ACC112 (cell line): ENCODE results near the gene AJAP1.

Experiments used
- H2AFZ ChIP-seq: fragments of 200-600 bp; sonication (generic); one replicate; pipeline ENCODE4 v1.6.0; 2017; ENCODE audit warnings: antibody characterized with exemption, low read length; ENCODE audit not compliant: unreplicated experiment
- H3K27ac ChIP-seq: fragments of 200-600 bp; sonication (generic); 2 replicates; pipeline ENCODE4 v1.5.1; 2014; ENCODE audit warnings: low read depth, mild to moderate bottlenecking, antibody characterized with exemption, low read length, moderate library complexity
- H3K27me3 ChIP-seq: fragments of 200-600 bp; sonication (generic); 2 replicates; pipeline ENCODE4 v1.6.1; 2014; ENCODE audit warnings: mild to moderate bottlenecking, antibody characterized with exemption, low read length, moderate library complexity, mixed read lengths; ENCODE audit not compliant: insufficient read depth
- H3K36me3 ChIP-seq: fragments of 200-600 bp; sonication (generic); 2 replicates; pipeline ENCODE4 v1.6.1; 2016; ENCODE audit warnings: mild to moderate bottlenecking, antibody characterized with exemption, low read length, moderate library complexity, mixed read lengths; ENCODE audit not compliant: insufficient read depth
- H3K4me1 ChIP-seq: fragments of 200-600 bp; sonication (generic); one replicate; pipeline ENCODE4 v1.6.1; 2016; ENCODE audit warnings: low read length, mixed read lengths; ENCODE audit not compliant: insufficient read depth, unreplicated experiment, control insufficient read depth
- H3K4me3 ChIP-seq: fragments of 200-600 bp; sonication (generic); 2 replicates; pipeline ENCODE4 v1.5.1; 2014; ENCODE audit warnings: mild to moderate bottlenecking, low read depth, low read length
- H3K79me2 ChIP-seq: fragments of 200-600 bp; sonication (generic); one replicate; pipeline ENCODE4 v1.6.0; 2016; ENCODE audit warnings: low read length; ENCODE audit not compliant: control insufficient read depth, unreplicated experiment, insufficient read depth

AJAP1 gene

GRCh38 chr1:4693891-4694290 lies 39.5 kb downstream of the AJAP1 start:
- no peaks in the 10 kb centered on the region for H3K36me3 ChIP-seq
- no peaks in the 10 kb centered on the region for H3K79me2 ChIP-seq
- no peak overlapping the region for H3K27ac ChIP-seq
- H3K4me3 ChIP-seq: no peak overlapping the region
- no peak overlapping the region for H2AFZ ChIP-seq
- no peaks in the 10 kb centered on the region for H3K27me3 ChIP-seq
- no peaks in the 10 kb centered on the region for H3K4me1 ChIP-seq

GRCh38 chr1:4694492-4694891 lies 40.1 kb downstream of the AJAP1 start:
- H3K36me3 ChIP-seq: no peaks in the 10 kb centered on the region

GRCh38 chr1:4695241-4695640 lies 40.8 kb downstream of the AJAP1 start:
- H3K79me2 ChIP-seq: no peaks in the 10 kb centered on the region
- H3K4me1 ChIP-seq: no peaks in the 10 kb centered on the region
- no peak overlapping the region for H3K4me3 ChIP-seq
- no peak overlapping the region for H3K27ac ChIP-seq
- no peaks in the 10 kb centered on the region for H3K36me3 ChIP-seq
- H3K27me3 ChIP-seq: no peaks in the 10 kb centered on the region
- H2AFZ ChIP-seq: no peak overlapping the region

More at GRCh38 chr1:4694492-4694891, 40.1 kb downstream of the AJAP1 start:
- no peak overlapping the region for H3K4me3 ChIP-seq
- no peaks in the 10 kb centered on the region for H3K79me2 ChIP-seq
- H2AFZ ChIP-seq: no peak overlapping the region
- no peaks in the 10 kb centered on the region for H3K4me1 ChIP-seq
- H3K27ac ChIP-seq: no peak overlapping the region
- no peaks in the 10 kb centered on the region for H3K27me3 ChIP-seq

GRCh38 chr1:4696161-4696745 lies 41.8 kb downstream of the AJAP1 start:
- Histone ChIP-seq H3K36me3 (no peaks in the 10 kb centered on the region), H2AFZ (no peak overlapping the region), H3K4me1 (no peaks in the 10 kb centered on the region), H3K27me3 (no peaks in the 10 kb centered on the region), H3K79me2 (no peaks in the 10 kb centered on the region), H3K27ac (no peak overlapping the region), H3K4me3 (no peak overlapping the region)

- H3K27me3 ChIP-seq: no peaks in the 10 kb centered on the region
- H3K79me2 ChIP-seq: no peaks in the 10 kb centered on the region
- no peak overlapping the region for H3K4me3 ChIP-seq
These were observed 42.3 kb downstream of the AJAP1 start for GRCh38 chr1:4696753-4697152.

GRCh38 chr1:4697801-4698200 lies 43.4 kb downstream of the AJAP1 start:
- no peak overlapping the region for H2AFZ ChIP-seq
- no peaks in the 10 kb centered on the region for H3K27me3 ChIP-seq
- no peaks in the 10 kb centered on the region for H3K79me2 ChIP-seq
- H3K36me3 ChIP-seq: no peaks in the 10 kb centered on the region
- no peak overlapping the region for H3K27ac ChIP-seq
- H3K4me3 ChIP-seq: no peak overlapping the region
- H3K4me1 ChIP-seq: no peaks in the 10 kb centered on the region

More at GRCh38 chr1:4696753-4697152, 42.3 kb downstream of the AJAP1 start:
- Histone ChIP-seq H3K27ac (no peak overlapping the region), H2AFZ (no peak overlapping the region), H3K4me1 (no peaks in the 10 kb centered on the region), H3K36me3 (no peaks in the 10 kb centered on the region)

GRCh38 chr1:4698911-4699310 lies 44.5 kb downstream of the AJAP1 start:
- no peaks in the 10 kb centered on the region for H3K79me2 ChIP-seq
- no peak overlapping the region for H3K27ac ChIP-seq
- no peak overlapping the region for H2AFZ ChIP-seq
- H3K4me1 ChIP-seq: no peaks in the 10 kb centered on the region
- no peak overlapping the region for H3K4me3 ChIP-seq
- H3K36me3 ChIP-seq: no peaks in the 10 kb centered on the region
- no peaks in the 10 kb centered on the region for H3K27me3 ChIP-seq

- Histone ChIP-seq H3K36me3 (no peaks in the 10 kb centered on the region), H3K79me2 (no peaks in the 10 kb centered on the region), H2AFZ (no peak overlapping the region), H3K4me1 (no peaks in the 10 kb centered on the region), H3K27ac (no peak overlapping the region), H3K4me3 (no peak overlapping the region), H3K27me3 (no peaks in the 10 kb centered on the region)
These were observed 45.2 kb downstream of the AJAP1 start for GRCh38 chr1:4699376-4700301.

GRCh38 chr1:4700801-4701200 lies 46.4 kb downstream of the AJAP1 start:
- Histone ChIP-seq H3K79me2 (no peaks in the 10 kb centered on the region), H3K4me3 (no peak overlapping the region), H2AFZ (no peak overlapping the region), H3K36me3 (no peaks in the 10 kb centered on the region), H3K4me1 (no peaks in the 10 kb centered on the region), H3K27ac (no peak overlapping the region), H3K27me3 (no peaks in the 10 kb centered on the region)

- H3K27me3 ChIP-seq: no peaks in the 10 kb centered on the region
- H3K4me1 ChIP-seq: no peaks in the 10 kb centered on the region
- no peak overlapping the region for H2AFZ ChIP-seq
- H3K36me3 ChIP-seq: no peaks in the 10 kb centered on the region
- no peak overlapping the region for H3K4me3 ChIP-seq
- no peaks in the 10 kb centered on the region for H3K79me2 ChIP-seq
- H3K27ac ChIP-seq: no peak overlapping the region
These were observed 46.9 kb downstream of the AJAP1 start for GRCh38 chr1:4701276-4701675.

- H3K79me2 ChIP-seq: no peaks in the 10 kb centered on the region
- H3K36me3 ChIP-seq: no peaks in the 10 kb centered on the region
- H3K4me1 ChIP-seq: no peaks in the 10 kb centered on the region
- no peak overlapping the region for H3K27ac ChIP-seq
- H2AFZ ChIP-seq: no peak overlapping the region
- no peaks in the 10 kb centered on the region for H3K27me3 ChIP-seq
- no peak overlapping the region for H3K4me3 ChIP-seq
These were observed 48.1 kb downstream of the AJAP1 start for GRCh38 chr1:4702464-4702863.
